Measurements from ENCODE around the gene SLC38A3. TPM values are rescaled to one million over a fixed set of nuclear protein-coding genes. Genes with fewer than 3 reads are reported as not detected.

SLC38A3 gene
- total and polyA plus RNA-seq, 2 of the 8 experiments (the other 6 are each of a cell fraction or from before 2014, with no cell fraction given), result 1.2 to 3.7 TPM

DNA sequence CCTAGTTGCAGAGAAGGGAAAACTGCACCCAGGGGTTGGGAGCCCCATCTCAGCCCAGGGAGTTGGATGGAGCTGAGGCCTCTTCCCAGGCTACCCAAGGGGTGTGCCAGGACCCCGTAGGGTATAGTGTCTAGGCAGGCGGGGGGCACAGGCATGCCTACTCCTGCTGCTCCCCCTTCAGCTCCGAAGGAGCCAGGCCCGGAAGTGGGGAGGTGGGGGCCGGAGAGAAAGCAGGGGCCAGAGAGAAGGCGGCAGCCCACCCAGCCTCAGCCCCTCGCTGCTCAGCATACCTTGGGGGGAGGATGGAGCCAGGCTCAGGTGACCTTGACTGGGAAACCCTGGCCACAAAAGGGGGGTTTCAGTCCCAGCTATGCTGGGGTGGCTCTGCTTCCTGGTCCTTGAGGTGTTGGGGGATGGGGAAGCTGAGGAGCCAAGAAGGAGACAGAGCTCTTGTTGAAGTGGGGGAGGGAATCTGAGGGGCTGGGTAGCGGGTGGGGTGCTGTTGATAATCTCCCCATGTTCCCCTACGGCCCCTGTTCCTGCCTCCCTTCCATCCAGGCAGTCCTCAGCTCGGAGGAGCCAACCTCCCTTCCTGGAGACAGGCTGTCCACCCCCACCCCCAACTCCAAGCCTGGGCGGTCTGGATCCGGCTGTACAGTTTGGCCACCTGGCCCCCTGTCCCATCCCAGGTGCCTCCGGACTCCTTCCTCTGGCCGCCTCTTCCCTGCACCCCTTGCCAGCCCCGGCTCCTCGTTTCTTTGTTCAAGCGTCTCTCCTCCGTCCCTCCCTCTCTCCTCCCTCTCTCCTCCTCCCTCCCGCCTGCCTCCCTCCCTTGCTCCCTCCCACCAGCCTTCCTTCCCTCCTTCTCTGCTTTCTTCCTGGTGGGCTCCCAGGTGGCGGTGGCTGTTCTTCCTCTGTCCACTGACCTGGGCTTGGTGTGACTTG, 48.2 kb upstream of the SLC38A3 start (continued):
- TF ChIP-seq CHD7 (IDR thresholded peaks at IDR 0.05; ENCODE audit: insufficient replicate concordance, low read length) (no peak), FOSL1 (IDR thresholded peaks at IDR 0.05; ENCODE audit: insufficient read depth, low read depth, low read length) (no peak), MAX (IDR thresholded peaks at IDR 0.05) (peak; percentile 17; the same call in 1 of the 2 replicates), ATF3 (IDR thresholded peaks at IDR 0.05; ENCODE audit: insufficient read depth, low read depth, low read length) (no peak), RBBP5 (IDR thresholded peaks at IDR 0.05; ENCODE audit: borderline replicate concordance, low read depth, low read length) (no peak), EGR1 (IDR thresholded peaks at IDR 0.05; ENCODE audit: borderline replicate concordance, low read depth, low read length) (0 out of 2 replicates have a peak, but pooled peaks have one; percentile 29), TAF1 (IDR thresholded peaks at IDR 0.05; ENCODE audit: low read depth, low read length) (0 out of 2 replicates have a peak, but pooled peaks have one; percentile 23), TBP (IDR thresholded peaks at IDR 0.05; ENCODE audit: low read depth, low read length) (no peak)

Measured in H1 (cell line).